Measurements from ENCODE around the gene TNIP2. TPM values are rescaled to one million over a fixed set of nuclear protein-coding genes. Genes with fewer than 3 reads are reported as not detected.

TNIP2 gene
- total RNA-seq, 1 experiment from 2014 or later, result 35.8 TPM

DNA sequence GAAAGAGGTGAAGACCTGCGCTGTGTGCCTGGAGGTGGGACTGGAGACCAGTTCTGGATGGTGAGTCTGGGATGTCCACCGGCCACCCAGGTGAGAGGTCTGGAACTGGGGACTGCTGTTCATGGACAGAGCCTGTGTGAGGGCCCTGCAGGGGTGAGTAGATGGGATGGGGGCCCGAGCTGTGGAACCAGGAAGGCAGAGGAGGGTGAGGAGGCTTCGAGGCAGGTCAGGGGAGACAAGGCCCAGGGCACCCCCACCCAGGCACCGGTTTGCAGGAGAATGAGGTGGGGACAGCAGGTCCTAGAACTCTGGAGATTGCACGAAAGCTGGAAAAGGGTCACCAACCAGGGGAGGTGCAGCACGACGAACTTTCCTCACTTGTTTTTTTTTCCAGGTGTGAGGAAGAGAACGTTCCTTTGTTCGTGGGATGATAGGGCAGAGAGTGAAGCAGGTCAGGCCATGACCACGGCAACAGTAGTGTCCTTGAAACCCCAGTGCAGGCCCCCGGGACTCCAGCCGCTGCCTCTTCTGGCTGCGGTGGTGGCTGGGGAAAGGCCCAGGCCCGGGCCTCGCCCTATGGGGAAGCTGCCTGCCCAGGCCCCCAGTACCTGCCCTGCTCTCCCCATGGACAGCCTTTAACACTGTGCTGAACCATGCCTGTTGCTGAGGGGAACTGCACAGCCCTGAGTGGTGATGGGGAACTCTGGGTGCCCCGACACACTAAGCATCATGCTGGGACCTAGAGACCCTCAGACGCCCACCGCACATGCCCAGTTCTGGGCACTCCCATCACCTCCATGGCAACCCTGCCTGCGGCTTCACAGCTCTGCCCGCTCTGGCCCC lies 22.9 kb downstream of the TNIP2 start:
- Mint-ChIP-seq H3K4me1 (ENCODE audit: low read depth, unreplicated experiment) (no peaks in the 10 kb centered on the region), H3K4me3 (ENCODE audit: unreplicated experiment) (no peak overlapping the region), H3K27ac (ENCODE audit: unreplicated experiment) (peak overlapping the region; percentile 84), H3K27me3 (ENCODE audit: insufficient read depth, unreplicated experiment) (no peaks in the 10 kb centered on the region), H3K36me3 (ENCODE audit: insufficient read depth, unreplicated experiment) (peaks cover 46% of the 10 kb centered on the region), H3K9me3 (ENCODE audit: unreplicated experiment) (no peaks in the 10 kb centered on the region)
- BruUV-seq (replicated peaks), result no TSS peak
- CTCF ChIA-PET, result interaction anchor here (0.6 to 1.1 kb wide), 2 partner anchors 8 to 21 kb away, joined by 3 to 6 read pairs; no protein-coding TSS in a partner anchor
- DNase-seq, result no peak
- intact Hi-C loops (cut with micrococcal nuclease; ENCODE audit: unreplicated experiment), result no loop called here
- TF ChIP-seq, protein P1, sequence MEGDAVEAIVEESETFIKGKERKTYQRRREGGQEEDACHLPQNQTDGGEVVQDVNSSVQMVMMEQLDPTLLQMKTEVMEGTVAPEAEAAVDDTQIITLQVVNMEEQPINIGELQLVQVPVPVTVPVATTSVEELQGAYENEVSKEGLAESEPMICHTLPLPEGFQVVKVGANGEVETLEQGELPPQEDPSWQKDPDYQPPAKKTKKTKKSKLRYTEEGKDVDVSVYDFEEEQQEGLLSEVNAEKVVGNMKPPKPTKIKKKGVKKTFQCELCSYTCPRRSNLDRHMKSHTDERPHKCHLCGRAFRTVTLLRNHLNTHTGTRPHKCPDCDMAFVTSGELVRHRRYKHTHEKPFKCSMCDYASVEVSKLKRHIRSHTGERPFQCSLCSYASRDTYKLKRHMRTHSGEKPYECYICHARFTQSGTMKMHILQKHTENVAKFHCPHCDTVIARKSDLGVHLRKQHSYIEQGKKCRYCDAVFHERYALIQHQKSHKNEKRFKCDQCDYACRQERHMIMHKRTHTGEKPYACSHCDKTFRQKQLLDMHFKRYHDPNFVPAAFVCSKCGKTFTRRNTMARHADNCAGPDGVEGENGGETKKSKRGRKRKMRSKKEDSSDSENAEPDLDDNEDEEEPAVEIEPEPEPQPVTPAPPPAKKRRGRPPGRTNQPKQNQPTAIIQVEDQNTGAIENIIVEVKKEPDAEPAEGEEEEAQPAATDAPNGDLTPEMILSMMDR (IDR thresholded peaks at IDR 0.05; ENCODE audit: insufficient read depth in 1 of 2, low read depth in 1 of 2, low read length in 1 of 2, severe bottlenecking in 1 of 2, unreplicated experiment in 1 of 2), result no peak
- H3K9me3 ChIP-seq, result no peaks in the 10 kb centered on the region
- no peaks in the 10 kb centered on the region for H3K36me3 ChIP-seq (ENCODE audit: control insufficient read depth, insufficient read depth, low read length)
- POLR2A ChIA-PET, result no interaction called here
- H3K4me1 ChIP-seq, result no peaks in the 10 kb centered on the region
- H3K27me3 ChIP-seq (replicated peaks; ENCODE audit: control insufficient read depth, insufficient read depth, low read length), result no peaks in the 10 kb centered on the region
- H3K4me3 ChIP-seq (ENCODE audit: low read depth, low read length), result no peak overlapping the region

DNA sequence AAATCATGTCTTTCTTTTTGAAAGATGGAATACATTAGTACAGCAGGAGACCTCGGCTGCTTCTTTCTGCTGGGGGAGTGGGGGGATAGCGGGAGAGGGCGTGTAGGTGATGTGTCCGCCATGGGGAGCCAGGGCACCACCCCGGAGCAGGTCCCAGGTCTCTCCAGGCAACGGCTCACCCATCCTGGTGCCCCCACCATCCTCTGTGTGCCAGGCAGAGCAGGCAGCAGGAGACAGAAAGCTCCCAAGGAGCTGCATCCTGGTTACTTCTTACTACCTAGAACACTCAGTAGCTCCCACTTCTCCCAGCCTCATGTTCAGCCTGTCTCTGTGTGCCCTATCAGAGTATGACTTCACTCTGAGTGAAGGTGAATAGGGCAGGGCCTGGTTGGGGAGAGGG lies 23.6 kb downstream of the TNIP2 start:
- CTCF ChIA-PET, result no interaction called here
- Mint-ChIP-seq H3K9me3 (ENCODE audit: unreplicated experiment) (no peaks in the 10 kb centered on the region), H3K36me3 (ENCODE audit: insufficient read depth, unreplicated experiment) (peaks cover 41% of the 10 kb centered on the region), H3K27me3 (ENCODE audit: insufficient read depth, unreplicated experiment) (no peaks in the 10 kb centered on the region), H3K4me1 (ENCODE audit: low read depth, unreplicated experiment) (no peaks in the 10 kb centered on the region), H3K4me3 (ENCODE audit: unreplicated experiment) (no peak overlapping the region), H3K27ac (ENCODE audit: unreplicated experiment) (peak overlapping the region; percentile 84)
- DNase-seq, result no peak
- no TSS peak for BruUV-seq (replicated peaks)
- no peaks in the 10 kb centered on the region for H3K27me3 ChIP-seq (replicated peaks; ENCODE audit: control insufficient read depth, insufficient read depth, low read length)
- H3K9me3 ChIP-seq, result no peaks in the 10 kb centered on the region
- no peaks in the 10 kb centered on the region for H3K4me1 ChIP-seq
- TF ChIP-seq, protein P1 (IDR thresholded peaks at IDR 0.05; ENCODE audit: insufficient read depth in 1 of 2, low read depth in 1 of 2, low read length in 1 of 2, severe bottlenecking in 1 of 2, unreplicated experiment in 1 of 2), result no peak
- H3K4me3 ChIP-seq (ENCODE audit: low read depth, low read length), result no peak overlapping the region
- H3K36me3 ChIP-seq (ENCODE audit: control insufficient read depth, insufficient read depth, low read length), result no peaks in the 10 kb centered on the region
- POLR2A ChIA-PET, result no interaction called here
- intact Hi-C loops (cut with micrococcal nuclease; ENCODE audit: unreplicated experiment), result no loop called here

DNA sequence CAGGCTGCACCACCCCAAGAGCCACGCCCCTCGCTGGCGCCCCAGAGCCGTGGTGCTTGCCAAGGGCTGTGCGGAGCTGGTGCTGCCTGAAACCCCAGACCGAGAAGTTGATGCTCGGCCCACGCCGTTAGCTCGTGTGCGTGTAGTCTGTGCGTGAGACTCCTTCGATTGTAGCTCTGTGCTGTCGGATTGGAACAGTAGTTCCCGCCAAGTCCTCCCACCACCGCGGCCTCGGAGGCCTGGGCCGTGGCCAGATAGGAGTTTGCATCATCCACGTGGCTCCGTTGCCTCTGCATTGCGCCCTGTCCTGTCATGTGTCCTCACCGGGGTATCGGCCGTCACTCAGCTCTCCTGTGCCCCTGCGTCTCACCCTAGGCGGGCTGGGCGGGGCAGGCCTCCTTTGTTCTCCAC lies 24.2 kb downstream of the TNIP2 start:
- no peak for DNase-seq
- Histone ChIP-seq H3K4me1 (no peaks in the 10 kb centered on the region), H3K4me3 (ENCODE audit: low read depth, low read length) (no peak overlapping the region), H3K36me3 (ENCODE audit: control insufficient read depth, insufficient read depth, low read length) (no peaks in the 10 kb centered on the region), H3K9me3 (no peaks in the 10 kb centered on the region), H3K27me3 (replicated peaks; ENCODE audit: control insufficient read depth, insufficient read depth, low read length) (no peaks in the 10 kb centered on the region)
- Mint-ChIP-seq H3K36me3 (ENCODE audit: insufficient read depth, unreplicated experiment) (peaks cover 41% of the 10 kb centered on the region), H3K4me3 (ENCODE audit: unreplicated experiment) (no peak overlapping the region), H3K4me1 (ENCODE audit: low read depth, unreplicated experiment) (no peaks in the 10 kb centered on the region), H3K9me3 (ENCODE audit: unreplicated experiment) (no peaks in the 10 kb centered on the region), H3K27me3 (ENCODE audit: insufficient read depth, unreplicated experiment) (no peaks in the 10 kb centered on the region), H3K27ac (ENCODE audit: unreplicated experiment) (peak overlapping the region; percentile 84)
- intact Hi-C loops (cut with micrococcal nuclease; ENCODE audit: unreplicated experiment), result no loop called here
- TF ChIP-seq, protein P1 (IDR thresholded peaks at IDR 0.05; ENCODE audit: insufficient read depth in 1 of 2, low read depth in 1 of 2, low read length in 1 of 2, severe bottlenecking in 1 of 2, unreplicated experiment in 1 of 2), result no peak
- POLR2A ChIA-PET, result no interaction called here
- no TSS peak for BruUV-seq (replicated peaks)
- CTCF ChIA-PET, result no interaction called here
